SK-N-SH treated with all-trans-retinoic acid at 6 μM for 48 hours (cell line): ENCODE measurements around the gene CALML5.

Source experiments
- CREB5 ChIP-seq: fragments of 250-450 bp; sonication (Bioruptor Pico); IDR thresholded peaks from 2 replicates; pipeline ENCODE4 v1.5.1; 2020; ENCODE audit warnings: low read depth, mild to moderate bottlenecking, moderate library complexity
- CSDC2 ChIP-seq: fragments of 250-450 bp; sonication (Bioruptor Pico); IDR thresholded peaks from 2 replicates; pipeline ENCODE4 v1.5.0; 2020; ENCODE audit warnings: mild to moderate bottlenecking, moderate library complexity
- ESRRG ChIP-seq: fragments of 250-450 bp; sonication (Bioruptor Pico); IDR thresholded peaks from 2 replicates; pipeline ENCODE4 v1.6.1; 2021; ENCODE audit warnings: mild to moderate bottlenecking
- GLIS3 ChIP-seq: fragments of 250-450 bp; sonication (Bioruptor Pico); IDR thresholded peaks from 2 replicates; pipeline ENCODE4 v1.5.0; 2020; ENCODE audit warnings: mild to moderate bottlenecking, moderate library complexity
- OSR1 ChIP-seq: fragments of 250-450 bp; sonication (Bioruptor Pico); IDR thresholded peaks from 2 replicates; pipeline ENCODE4 v1.8.0; 2022; ENCODE audit warnings: moderate library complexity, mild to moderate bottlenecking, inconsistent platforms
- PATZ1 ChIP-seq: fragments of 250-450 bp; sonication (Bioruptor Pico); IDR thresholded peaks from 2 replicates; pipeline ENCODE4 v1.8.0; 2020; ENCODE audit warnings: mild to moderate bottlenecking, moderate library complexity, borderline replicate concordance
- RARB ChIP-seq: fragments of 250-450 bp; sonication (Bioruptor Pico); IDR thresholded peaks from 2 replicates; pipeline ENCODE4 v1.8.0; 2021; ENCODE audit warnings: mild to moderate bottlenecking, moderate library complexity
- TCF4 ChIP-seq: fragments of 250-450 bp; sonication (Bioruptor Pico); IDR thresholded peaks from 2 replicates; pipeline ENCODE4 v1.8.0; 2021; ENCODE audit warnings: mild to moderate bottlenecking, moderate library complexity, borderline replicate concordance
- ZFP3 ChIP-seq: fragments of 250-450 bp; sonication (Bioruptor Pico); IDR thresholded peaks from 2 replicates; pipeline ENCODE4 v1.5.0; 2020; ENCODE audit warnings: mild to moderate bottlenecking, moderate library complexity
- ZNF565 ChIP-seq: fragments of 450-650 bp; formaldehyde crosslinking; conservative IDR thresholded peaks from 2 replicates; pipeline ENCODE4 v1.5.0; 2020; ENCODE audit warnings: low read depth, mild to moderate bottlenecking, moderate library complexity
- TF ChIP-seq, protein P1 (sequence below): fragments of 250-450 bp; sonication (Bioruptor Pico); IDR thresholded peaks from 2 replicates; pipeline ENCODE4 v1.8.0; 2021; ENCODE audit warnings: low read depth, mild to moderate bottlenecking, moderate library complexity, borderline replicate concordance
- TF ChIP-seq, protein P2 (sequence below): fragments of 250-450 bp; sonication (Bioruptor Pico); IDR thresholded peaks from 2 replicates; pipeline ENCODE4 v1.5.0; 2020; ENCODE audit warnings: mild to moderate bottlenecking, moderate library complexity

DNA sequence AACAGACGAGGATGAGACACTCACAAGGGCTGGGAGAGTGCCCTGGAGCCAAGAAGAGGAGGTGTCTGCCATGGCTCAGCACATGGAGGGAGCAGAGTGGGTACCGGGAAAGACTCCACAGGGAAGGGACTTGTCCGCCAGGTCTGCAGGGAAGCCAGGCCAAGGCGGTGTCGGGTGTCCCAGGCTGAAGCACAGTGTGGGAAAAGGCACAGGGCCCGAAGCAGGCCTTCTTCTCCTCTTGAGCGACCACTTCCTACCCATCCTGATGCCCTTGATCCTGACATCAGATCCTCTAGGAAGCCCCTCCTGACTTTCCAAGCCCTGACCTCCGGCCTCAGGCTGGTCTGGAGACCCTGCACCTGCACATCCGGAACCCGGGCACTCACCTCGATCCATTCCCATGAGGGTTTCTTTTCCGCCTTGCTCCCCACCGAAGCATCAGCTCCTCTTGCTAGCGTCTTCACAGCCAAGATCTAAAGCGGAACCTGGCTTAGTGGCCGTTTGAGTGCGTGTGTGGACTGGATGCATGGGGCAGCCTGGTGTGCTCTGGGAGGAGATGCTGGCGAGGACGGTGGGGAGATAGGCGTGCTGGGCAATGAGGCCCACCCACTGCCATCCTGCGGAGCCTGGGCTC lies 33.8 kb upstream of the CALML5 start:
- no peak for TF ChIP-seq ZFP3 (CRISPR knock-in tag)
- no peak for TF ChIP-seq OSR1 (CRISPR knock-in tag)
- TF ChIP-seq CREB5 (CRISPR knock-in tag), result no peak
- no peak for TF ChIP-seq RARB (CRISPR knock-in tag)
- no peak for TF ChIP-seq GLIS3 (CRISPR knock-in tag)
- no peak for TF ChIP-seq ZNF565 (CRISPR knock-in tag)
- TF ChIP-seq ESRRG (CRISPR knock-in tag), result no peak
- TF ChIP-seq, protein P1, sequence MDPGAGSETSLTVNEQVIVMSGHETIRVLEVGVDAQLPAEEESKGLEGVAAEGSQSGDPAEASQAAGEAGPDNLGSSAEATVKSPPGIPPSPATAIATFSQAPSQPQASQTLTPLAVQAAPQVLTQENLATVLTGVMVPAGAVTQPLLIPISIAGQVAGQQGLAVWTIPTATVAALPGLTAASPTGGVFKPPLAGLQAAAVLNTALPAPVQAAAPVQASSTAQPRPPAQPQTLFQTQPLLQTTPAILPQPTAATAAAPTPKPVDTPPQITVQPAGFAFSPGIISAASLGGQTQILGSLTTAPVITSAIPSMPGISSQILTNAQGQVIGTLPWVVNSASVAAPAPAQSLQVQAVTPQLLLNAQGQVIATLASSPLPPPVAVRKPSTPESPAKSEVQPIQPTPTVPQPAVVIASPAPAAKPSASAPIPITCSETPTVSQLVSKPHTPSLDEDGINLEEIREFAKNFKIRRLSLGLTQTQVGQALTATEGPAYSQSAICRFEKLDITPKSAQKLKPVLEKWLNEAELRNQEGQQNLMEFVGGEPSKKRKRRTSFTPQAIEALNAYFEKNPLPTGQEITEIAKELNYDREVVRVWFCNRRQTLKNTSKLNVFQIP (CRISPR knock-in tag), result no peak
- no peak for TF ChIP-seq PATZ1 (CRISPR knock-in tag)
- no peak for TF ChIP-seq TCF4 (CRISPR knock-in tag)
- TF ChIP-seq, protein P2, sequence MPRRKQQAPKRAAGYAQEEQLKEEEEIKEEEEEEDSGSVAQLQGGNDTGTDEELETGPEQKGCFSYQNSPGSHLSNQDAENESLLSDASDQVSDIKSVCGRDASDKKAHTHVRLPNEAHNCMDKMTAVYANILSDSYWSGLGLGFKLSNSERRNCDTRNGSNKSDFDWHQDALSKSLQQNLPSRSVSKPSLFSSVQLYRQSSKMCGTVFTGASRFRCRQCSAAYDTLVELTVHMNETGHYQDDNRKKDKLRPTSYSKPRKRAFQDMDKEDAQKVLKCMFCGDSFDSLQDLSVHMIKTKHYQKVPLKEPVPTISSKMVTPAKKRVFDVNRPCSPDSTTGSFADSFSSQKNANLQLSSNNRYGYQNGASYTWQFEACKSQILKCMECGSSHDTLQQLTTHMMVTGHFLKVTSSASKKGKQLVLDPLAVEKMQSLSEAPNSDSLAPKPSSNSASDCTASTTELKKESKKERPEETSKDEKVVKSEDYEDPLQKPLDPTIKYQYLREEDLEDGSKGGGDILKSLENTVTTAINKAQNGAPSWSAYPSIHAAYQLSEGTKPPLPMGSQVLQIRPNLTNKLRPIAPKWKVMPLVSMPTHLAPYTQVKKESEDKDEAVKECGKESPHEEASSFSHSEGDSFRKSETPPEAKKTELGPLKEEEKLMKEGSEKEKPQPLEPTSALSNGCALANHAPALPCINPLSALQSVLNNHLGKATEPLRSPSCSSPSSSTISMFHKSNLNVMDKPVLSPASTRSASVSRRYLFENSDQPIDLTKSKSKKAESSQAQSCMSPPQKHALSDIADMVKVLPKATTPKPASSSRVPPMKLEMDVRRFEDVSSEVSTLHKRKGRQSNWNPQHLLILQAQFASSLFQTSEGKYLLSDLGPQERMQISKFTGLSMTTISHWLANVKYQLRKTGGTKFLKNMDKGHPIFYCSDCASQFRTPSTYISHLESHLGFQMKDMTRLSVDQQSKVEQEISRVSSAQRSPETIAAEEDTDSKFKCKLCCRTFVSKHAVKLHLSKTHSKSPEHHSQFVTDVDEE (CRISPR knock-in tag), result no peak
- no peak for TF ChIP-seq CSDC2 (CRISPR knock-in tag)
